ENCODE data around the gene TMEM203. TPM values are rescaled to one million over a fixed set of nuclear protein-coding genes. Genes with fewer than 3 reads are reported as not detected.

Gene TMEM203
- total RNA-seq, 4 donors from 2014 or later, result 45.7 to 60.7 (median 49.4) TPM

GRCh38 chr9:137229903-137230704, 24.7 kb upstream of the TMEM203 start:
- DNase-seq (ENCODE audit: low spot score in 2 of 2), result no peak
- intact Hi-C loops (cut with DNase I; ENCODE audit: low total_unique reads), result loop anchor here (2.0 to 5.0 kb wide), 2 partner anchors 55 to 113 kb away; no protein-coding TSS in a partner anchor
- no peak overlapping the region for H3K4me3 ChIP-seq (ENCODE audit: low read depth, poor library complexity, severe bottlenecking)
- TF ChIP-seq POLR2A (IDR thresholded peaks at IDR 0.05), result no peak
- TF ChIP-seq, protein P1, sequence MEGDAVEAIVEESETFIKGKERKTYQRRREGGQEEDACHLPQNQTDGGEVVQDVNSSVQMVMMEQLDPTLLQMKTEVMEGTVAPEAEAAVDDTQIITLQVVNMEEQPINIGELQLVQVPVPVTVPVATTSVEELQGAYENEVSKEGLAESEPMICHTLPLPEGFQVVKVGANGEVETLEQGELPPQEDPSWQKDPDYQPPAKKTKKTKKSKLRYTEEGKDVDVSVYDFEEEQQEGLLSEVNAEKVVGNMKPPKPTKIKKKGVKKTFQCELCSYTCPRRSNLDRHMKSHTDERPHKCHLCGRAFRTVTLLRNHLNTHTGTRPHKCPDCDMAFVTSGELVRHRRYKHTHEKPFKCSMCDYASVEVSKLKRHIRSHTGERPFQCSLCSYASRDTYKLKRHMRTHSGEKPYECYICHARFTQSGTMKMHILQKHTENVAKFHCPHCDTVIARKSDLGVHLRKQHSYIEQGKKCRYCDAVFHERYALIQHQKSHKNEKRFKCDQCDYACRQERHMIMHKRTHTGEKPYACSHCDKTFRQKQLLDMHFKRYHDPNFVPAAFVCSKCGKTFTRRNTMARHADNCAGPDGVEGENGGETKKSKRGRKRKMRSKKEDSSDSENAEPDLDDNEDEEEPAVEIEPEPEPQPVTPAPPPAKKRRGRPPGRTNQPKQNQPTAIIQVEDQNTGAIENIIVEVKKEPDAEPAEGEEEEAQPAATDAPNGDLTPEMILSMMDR (IDR thresholded peaks at IDR 0.05), result no peak
- 42 to 60% methylated on average over 6 to 20 of the region's 31 CpGs for WGBS, 2 donors

DNA sequence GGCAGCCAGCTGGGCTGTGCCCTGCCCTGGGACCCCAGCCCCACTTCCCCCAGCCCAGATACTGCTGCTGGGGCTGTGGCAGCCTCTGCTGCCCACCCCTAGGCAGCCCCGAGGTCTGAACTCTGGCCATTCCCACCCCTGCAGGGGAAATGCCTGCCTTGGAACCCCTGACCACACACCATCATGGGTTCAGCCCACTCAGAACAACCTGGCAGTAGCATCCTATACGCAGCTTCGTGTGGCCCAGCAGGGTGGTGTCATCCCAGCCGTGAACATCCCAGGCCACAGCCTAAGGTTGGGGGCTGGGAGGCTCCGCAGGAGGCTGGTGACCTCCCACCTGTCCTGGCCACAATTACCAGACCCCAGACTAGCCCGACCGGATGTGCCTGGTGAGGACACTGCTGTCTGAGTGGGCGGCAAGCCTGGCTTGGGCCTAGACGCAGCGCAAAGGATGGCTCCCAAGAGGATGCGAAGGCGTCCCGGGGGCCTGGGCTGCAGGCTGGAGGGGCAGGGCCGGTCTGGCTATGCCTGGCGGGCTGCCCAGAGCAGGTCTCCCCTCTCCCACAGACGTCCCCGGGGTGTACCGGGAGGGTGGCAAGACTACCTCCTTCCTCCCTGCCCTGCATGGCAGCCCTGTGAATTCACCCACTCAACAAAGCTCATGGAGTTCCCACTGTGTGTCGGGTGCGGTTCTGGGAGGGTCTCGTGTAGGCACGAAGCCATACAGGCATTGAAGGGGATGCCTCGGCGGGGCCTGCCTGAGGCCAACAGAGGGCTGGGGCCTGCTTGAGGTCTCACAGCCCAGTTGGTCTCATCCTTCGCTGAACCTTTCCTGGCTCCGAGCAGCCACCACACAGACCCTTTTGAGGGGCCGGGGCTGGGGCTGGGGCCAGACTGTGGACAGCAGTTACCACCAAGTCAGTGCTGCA, 23.8 kb upstream of the TMEM203 start:
- H3K4me3 ChIP-seq (ENCODE audit: low read depth, poor library complexity, severe bottlenecking), result no peak overlapping the region
- intact Hi-C loops (cut with DNase I; ENCODE audit: low total_unique reads), result loop anchor here (5.0 kb wide), 1 partner anchor 112 kb away; no protein-coding TSS in a partner anchor
- DNase-seq (ENCODE audit: low spot score in 2 of 2), result no peak
- 61 to 62% methylated on average over 16 to 22 of the region's 27 CpGs for WGBS, 2 donors
- TF ChIP-seq, protein P1 (IDR thresholded peaks at IDR 0.05), result no peak
- no peak for TF ChIP-seq POLR2A (IDR thresholded peaks at IDR 0.05)

- no peak overlapping the region for H3K4me3 ChIP-seq (ENCODE audit: low read depth, poor library complexity, severe bottlenecking)
- DNase-seq (ENCODE audit: low spot score in 2 of 2), result no peak
- 71 to 75% methylated on average over 21 to 25 of the region's 29 CpGs for WGBS, 2 donors
- intact Hi-C loops (cut with DNase I; ENCODE audit: low total_unique reads), result loop anchor here (5.0 kb wide), 1 partner anchor 111 kb away; no protein-coding TSS in a partner anchor
- TF ChIP-seq, protein P1 (IDR thresholded peaks at IDR 0.05), result no peak
- no peak for TF ChIP-seq POLR2A (IDR thresholded peaks at IDR 0.05)
Observed at GRCh38 chr9:137228506-137228967, 23.1 kb upstream of the TMEM203 start.

- intact Hi-C loops (cut with DNase I; ENCODE audit: low total_unique reads), result loop anchor here (5.0 kb wide), 1 partner anchor 111 kb away; no protein-coding TSS in a partner anchor
- no peak for DNase-seq (ENCODE audit: low spot score in 2 of 2)
- no peak for TF ChIP-seq POLR2A (IDR thresholded peaks at IDR 0.05)
- TF ChIP-seq, protein P1 (IDR thresholded peaks at IDR 0.05), result no peak
- WGBS, 2 donors, result 32 to 39% methylated on average over 15 to 17 of the region's 18 CpGs
- H3K4me3 ChIP-seq (ENCODE audit: low read depth, poor library complexity, severe bottlenecking), result no peak overlapping the region
Observed at GRCh38 chr9:137227853-137228505, 22.5 kb upstream of the TMEM203 start.

Data from lower leg skin (tissue), 4 donors.